Lower leg skin (tissue), 3 donors: ENCODE results near the gene ATP6V1G2.

ENCODE experiments used
- POLR2A ChIP-seq, 2 donors: fragments of 450-650 bp; IDR thresholded peaks; one replicate each; pipeline ENCODE4 v1.6.1; 2016 to 2017; ENCODE audit warnings: antibody characterized with exemption in 2 of 2, mild to moderate bottlenecking in 1 of 2, moderate library complexity in 1 of 2
- TF ChIP-seq, protein P1 (sequence below), 3 donors: fragments of 450-650 bp; IDR thresholded peaks; one replicate each; pipeline ENCODE4 v1.5.1; 2016; ENCODE audit warnings: antibody characterized with exemption in 3 of 3, mild to moderate bottlenecking in 3 of 3, moderate library complexity in 2 of 3

DNA sequence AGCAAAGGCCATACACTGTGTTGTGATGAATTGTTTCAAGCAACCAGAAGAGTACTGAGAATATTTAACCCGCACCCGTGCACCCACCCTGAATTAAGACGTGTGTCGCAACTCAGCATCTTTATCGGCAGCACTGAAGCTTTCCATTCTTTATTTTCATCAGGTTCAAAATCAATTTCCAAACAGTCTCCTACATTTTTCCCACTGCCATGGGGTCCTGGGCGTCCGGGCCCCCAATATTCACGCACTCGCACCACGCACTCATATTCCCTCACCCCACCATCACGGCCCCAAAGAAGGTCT is 34.0 kb upstream of the ATP6V1G2 start:
- TF ChIP-seq, protein P1, sequence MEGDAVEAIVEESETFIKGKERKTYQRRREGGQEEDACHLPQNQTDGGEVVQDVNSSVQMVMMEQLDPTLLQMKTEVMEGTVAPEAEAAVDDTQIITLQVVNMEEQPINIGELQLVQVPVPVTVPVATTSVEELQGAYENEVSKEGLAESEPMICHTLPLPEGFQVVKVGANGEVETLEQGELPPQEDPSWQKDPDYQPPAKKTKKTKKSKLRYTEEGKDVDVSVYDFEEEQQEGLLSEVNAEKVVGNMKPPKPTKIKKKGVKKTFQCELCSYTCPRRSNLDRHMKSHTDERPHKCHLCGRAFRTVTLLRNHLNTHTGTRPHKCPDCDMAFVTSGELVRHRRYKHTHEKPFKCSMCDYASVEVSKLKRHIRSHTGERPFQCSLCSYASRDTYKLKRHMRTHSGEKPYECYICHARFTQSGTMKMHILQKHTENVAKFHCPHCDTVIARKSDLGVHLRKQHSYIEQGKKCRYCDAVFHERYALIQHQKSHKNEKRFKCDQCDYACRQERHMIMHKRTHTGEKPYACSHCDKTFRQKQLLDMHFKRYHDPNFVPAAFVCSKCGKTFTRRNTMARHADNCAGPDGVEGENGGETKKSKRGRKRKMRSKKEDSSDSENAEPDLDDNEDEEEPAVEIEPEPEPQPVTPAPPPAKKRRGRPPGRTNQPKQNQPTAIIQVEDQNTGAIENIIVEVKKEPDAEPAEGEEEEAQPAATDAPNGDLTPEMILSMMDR (IDR thresholded peaks at IDR 0.05): no peak
- TF ChIP-seq POLR2A (IDR thresholded peaks at IDR 0.05): no peak
